GM21723 (cell line): ENCODE data around the gene DCLK1.
"Not testable (repeated sequence)": the region's sequence is repeated elsewhere in the genome, so short reads cannot be mapped to it uniquely, and the experiment has no call there.

ENCODE experiments used
- ATAC-seq: cut with Tn5 transposase; IDR thresholded peaks from one replicate; pipeline ENCODE4 v1.9.1; 2021; ENCODE audit warnings: mild to moderate bottlenecking, moderate library complexity; ENCODE audit not compliant: unreplicated experiment

The DCLK1 gene

GRCh38 chr13:35988648-35989081 is 142.5 kb downstream of the DCLK1 start:
- no peak for ATAC-seq

- ATAC-seq, result no peak
Observed at GRCh38 chr13:35987572-35988513, 143.3 kb downstream of the DCLK1 start.

GRCh38 chr13:35984776-35985453 is 146.3 kb downstream of the DCLK1 start:
- no peak for ATAC-seq

GRCh38 chr13:35984287-35984686 is 146.9 kb downstream of the DCLK1 start:
- ATAC-seq, result no peak

GRCh38 chr13:35983703-35984102 is 147.5 kb downstream of the DCLK1 start:
- not testable (repeated sequence) for ATAC-seq

- ATAC-seq, result no peak
Observed at GRCh38 chr13:35983206-35983605, 148.0 kb downstream of the DCLK1 start.

GRCh38 chr13:35979361-35979951 is 151.7 kb downstream of the DCLK1 start:
- no peak for ATAC-seq

GRCh38 chr13:35978607-35979316 is 152.4 kb downstream of the DCLK1 start:
- peak; percentile 61 for ATAC-seq

GRCh38 chr13:35977060-35977459 is 154.1 kb downstream of the DCLK1 start:
- no peak for ATAC-seq

- no peak for ATAC-seq
Observed at GRCh38 chr13:35976126-35976525, 155.1 kb downstream of the DCLK1 start.

GRCh38 chr13:35966951-35967350 is 164.2 kb downstream of the DCLK1 start:
- ATAC-seq, result not testable (repeated sequence)

- ATAC-seq, result no peak
Observed at GRCh38 chr13:35966024-35966423, 165.2 kb downstream of the DCLK1 start.

GRCh38 chr13:35965226-35965927 is 165.8 kb downstream of the DCLK1 start:
- no peak for ATAC-seq

GRCh38 chr13:35964863-35965180 is 166.4 kb downstream of the DCLK1 start:
- ATAC-seq, result no peak

GRCh38 chr13:35964011-35964862 is 166.9 kb downstream of the DCLK1 start:
- no peak for ATAC-seq

- no peak for ATAC-seq
Observed at GRCh38 chr13:35961461-35962220, 169.5 kb downstream of the DCLK1 start.

GRCh38 chr13:35961002-35961401 is 170.2 kb downstream of the DCLK1 start:
- ATAC-seq, result no peak

- no peak for ATAC-seq
Observed at GRCh38 chr13:35957996-35958395, 173.2 kb downstream of the DCLK1 start.

- ATAC-seq, result no peak
Observed at GRCh38 chr13:35957241-35957731, 173.9 kb downstream of the DCLK1 start.
